ENCODE data around the gene MRPS6. TPM values are rescaled to one million over a fixed set of nuclear protein-coding genes. Genes with fewer than 3 reads are reported as not detected.

MRPS6 gene
- polyA plus RNA-seq (ENCODE audit: insufficient read length in 4 of 4) = 100 to 1,000 TPM; 114 to 142 (median 126) TPM

- peak in 3 of 4 donors; percentile 70 to 73 (median 73) for DNase-seq (ENCODE audit: low read depth in 4 of 4, low spot score in 2 of 4)
These were observed at the start of gene MRPS6, which contains the start of gene SLC5A3 for GRCh38 chr21:34073032-34073748. TSS of gene MRPS6 (plus strand) at chr21:34073578. CDS start at chr21:34073701, 123 bp downstream. TSS of gene SLC5A3 (plus strand) at chr21:34073578. CDS start at chr21:34095199, 21,621 bp downstream.

GRCh38 chr21:34023691-34024373 lies 49.5 kb upstream of the MRPS6 start:
- no peak for DNase-seq (ENCODE audit: low read depth in 4 of 4, low spot score in 2 of 4)

GRCh38 chr21:34024374-34024693 lies 49.0 kb upstream of the MRPS6 start:
- DNase-seq (ENCODE audit: low read depth in 4 of 4, low spot score in 2 of 4) = no peak

GRCh38 chr21:34027721-34028461 lies 45.5 kb upstream of the MRPS6 start:
- no peak for DNase-seq (ENCODE audit: low read depth in 4 of 4, low spot score in 2 of 4)

- peak in 3 of 4 donors; percentile 27 to 74 (median 48) for DNase-seq (ENCODE audit: low read depth in 4 of 4, low spot score in 2 of 4)
These were observed 43.4 kb upstream of the MRPS6 start for GRCh38 chr21:34029743-34030528.

GRCh38 chr21:34031835-34032370 lies 41.5 kb upstream of the MRPS6 start:
- DNase-seq (ENCODE audit: low read depth in 4 of 4, low spot score in 2 of 4) = no peak

- DNase-seq (ENCODE audit: low read depth in 4 of 4, low spot score in 2 of 4) = peak in 2 of 4 donors; percentile 11 to 33
These were observed 38.9 kb upstream of the MRPS6 start for GRCh38 chr21:34034369-34035014.

- DNase-seq (ENCODE audit: low read depth in 4 of 4, low spot score in 2 of 4) = no peak
These were observed 37.6 kb upstream of the MRPS6 start for GRCh38 chr21:34035619-34036354.

- DNase-seq (ENCODE audit: low read depth in 4 of 4, low spot score in 2 of 4) = peak in 1 of 4 donors; percentile 13
These were observed 36.2 kb upstream of the MRPS6 start for GRCh38 chr21:34037009-34037795.

GRCh38 chr21:34039678-34040382 lies 33.5 kb upstream of the MRPS6 start:
- no peak for DNase-seq (ENCODE audit: low read depth in 4 of 4, low spot score in 2 of 4)

- DNase-seq (ENCODE audit: low read depth in 4 of 4, low spot score in 2 of 4) = no peak
These were observed 30.6 kb upstream of the MRPS6 start for GRCh38 chr21:34042735-34043134.

GRCh38 chr21:34043333-34043732 lies 30.0 kb upstream of the MRPS6 start:
- DNase-seq (ENCODE audit: low read depth in 4 of 4, low spot score in 2 of 4) = no peak

GRCh38 chr21:34046917-34047316 lies 26.5 kb upstream of the MRPS6 start:
- no peak for DNase-seq (ENCODE audit: low read depth in 4 of 4, low spot score in 2 of 4)

- no peak for DNase-seq (ENCODE audit: low read depth in 4 of 4, low spot score in 2 of 4)
These were observed 25.5 kb upstream of the MRPS6 start for GRCh38 chr21:34047835-34048234.

GRCh38 chr21:34052171-34052570 lies 21.2 kb upstream of the MRPS6 start:
- DNase-seq (ENCODE audit: low read depth in 4 of 4, low spot score in 2 of 4) = no peak

GRCh38 chr21:34054259-34054658 lies 19.1 kb upstream of the MRPS6 start:
- no peak for DNase-seq (ENCODE audit: low read depth in 4 of 4, low spot score in 2 of 4)

- DNase-seq (ENCODE audit: low read depth in 4 of 4, low spot score in 2 of 4) = no peak
These were observed 17.8 kb upstream of the MRPS6 start for GRCh38 chr21:34055615-34056014.

GRCh38 chr21:34061983-34062382 lies 11.4 kb upstream of the MRPS6 start:
- DNase-seq (ENCODE audit: low read depth in 4 of 4, low spot score in 2 of 4) = no peak
